T-cell (primary cell): ENCODE data around the gene EEF1A1. TPM values are rescaled to one million over a fixed set of nuclear protein-coding genes. Genes with fewer than 3 reads are reported as not detected.
A peak's percentile ranks its signal among the peaks of the same experiment; 100 is the strongest.

ENCODE experiments used
- ATAC-seq, 4 experiments: fragments of 200-7000 bp in 3 of 4; fragments of 150-1000 bp in 1 of 4; cut with Tn5 transposase; replicated peaks in 1 of 4; 1 replicate in 3 of 4; 2 replicates in 1 of 4; pipeline ENCODE4 v1.10.0; 2021; ENCODE audit warnings: moderate library complexity in 3 of 4, mild to moderate bottlenecking in 2 of 4, moderate number of reproducible peaks in 1 of 4
- CTCF ChIA-PET, 2 donors: fragments of 300-600 bp; sonication (Branson Sonifier 250); formaldehyde crosslinking; loops; one replicate each; lab custom pipeline; 2022; ENCODE audit warnings: antibody characterized with exemption in 2 of 2; lab: Charles Lee
- POLR2A ChIA-PET, 2 donors: fragments of 300-600 bp; sonication (Branson Sonifier 250); formaldehyde crosslinking; loops; one replicate each; lab custom pipeline; 2022; ENCODE audit warnings: antibody characterized with exemption in 2 of 2; lab: Charles Lee
- DNase-seq, 35 experiments: peaks; one replicate each; pipeline versions ENCODE4 v3.0.0 to v3.0.0-alpha.2; 2013 to 2023
- H3K27ac ChIP-seq: one replicate; pipeline ENCODE4 v1.5.1; 2013; ENCODE audit warnings: low read length
- H3K27me3 ChIP-seq, 2 experiments: replicated peaks in 1 of 2; 1 replicate in 1 of 2; 2 replicates in 1 of 2; pipeline versions ENCODE4 v1.6.1 to v1.7.0; 2013; ENCODE audit warnings: low read length in 1 of 2, mixed read lengths in 1 of 2; ENCODE audit not compliant: control insufficient read depth in 2 of 2, insufficient read depth in 2 of 2; ENCODE audit errors: extremely low read depth in 1 of 2
- H3K36me3 ChIP-seq, 2 donors: 1 replicate in 1 of 2; 2 replicates in 1 of 2; pipeline versions ENCODE4 v1.6.1 to v1.7.0; 2013; ENCODE audit warnings: low read length in 1 of 2; ENCODE audit not compliant: control insufficient read depth in 2 of 2, insufficient read depth in 1 of 2; ENCODE audit errors: extremely low read depth in 1 of 2
- H3K4me1 ChIP-seq, 2 experiments: 1 replicate in 1 of 2; 2 replicates in 1 of 2; pipeline versions ENCODE4 v1.6.1 to v1.7.0; 2013; ENCODE audit warnings: low read length in 2 of 2, mixed read lengths in 1 of 2; ENCODE audit not compliant: insufficient read depth in 2 of 2, control insufficient read depth in 1 of 2; ENCODE audit errors: extremely low read depth in 1 of 2
- H3K4me3 ChIP-seq, 2 donors: 1 replicate in 1 of 2; 2 replicates in 1 of 2; pipeline versions ENCODE4 v1.5.1 to v1.7.0; 2013; ENCODE audit warnings: mild to moderate bottlenecking in 2 of 2, low read length in 1 of 2, moderate library complexity in 1 of 2; ENCODE audit not compliant: control insufficient read depth in 1 of 2; ENCODE audit errors: extremely low read depth in 1 of 2
- H3K9me3 ChIP-seq: 2 replicates; pipeline ENCODE4 v1.7.0; 2013
- H3K27ac Mint-ChIP-seq, 2 donors: one replicate each; pipeline ENCODE4 v1.8.0; 2020 to 2021; ENCODE audit warnings: mild to moderate bottlenecking in 2 of 2, mixed read lengths in 2 of 2
- H3K27me3 Mint-ChIP-seq, 2 donors: one replicate each; pipeline ENCODE4 v1.8.0; 2021 to 2022; ENCODE audit warnings: mixed read lengths in 2 of 2
- H3K36me3 Mint-ChIP-seq: one replicate; pipeline ENCODE4 v1.8.0; 2021; ENCODE audit warnings: mixed read lengths
- H3K4me1 Mint-ChIP-seq, 3 donors: one replicate each; pipeline ENCODE4 v1.8.0; 2020 to 2022; ENCODE audit warnings: mixed read lengths in 3 of 3, mild to moderate bottlenecking in 1 of 3
- H3K4me3 Mint-ChIP-seq, 3 donors: one replicate each; pipeline ENCODE4 v1.8.0; 2020 to 2022; ENCODE audit warnings: mild to moderate bottlenecking in 3 of 3, mixed read lengths in 3 of 3, moderate library complexity in 3 of 3
- H3K9me3 Mint-ChIP-seq, 3 donors: one replicate each; pipeline ENCODE4 v1.8.0; 2020 to 2022; ENCODE audit warnings: mixed read lengths in 3 of 3
- WGBS: methylation state at CpG from one replicate; pipeline ENCODE4 v1.1.5; 2013; ENCODE audit warnings: missing lambda C conversion rate; ENCODE audit not compliant: insufficient coverage; 5-methylcytosine and 5-hydroxymethylcytosine counted together
- total RNA-seq, 35 experiments: library from RNA in 6 of 35; stranded (reverse) in 6 of 35; fragments of 120-200 nt in 1 of 35; gene quantifications; one replicate each; pipeline versions ENCODE4 v1.2.1 to v1.2.4 and lab custom pipeline; 2013 to 2026

The EEF1A1 gene
- total RNA-seq, 5 donors from 2014 or later (not counting 1 experiment from before 2014, with no cell fraction given), result 14,142 to 15,123 (median 14,655) TPM

GRCh38 chr6:73484438-73484837, 36.4 kb downstream of the EEF1A1 start:
- ChIA-PET POLR2A (interaction anchor here (0.5 to 0.7 kb wide), 2 partner anchors 88 to 135 kb away, joined by 6 to 7 read pairs; no protein-coding TSS in a partner anchor), CTCF (no interaction called here)
- H3K36me3 ChIP-seq, result peaks cover 29 to 91% of the 10 kb centered on the region in 2 donors
- no peak overlapping the region for H3K4me3 ChIP-seq
- H3K4me1 ChIP-seq, result no peaks in the 10 kb centered on the region
- 100% methylated on average over 1 of the region's 2 CpGs for WGBS
- Mint-ChIP-seq H3K36me3 (peaks cover 63% of the 10 kb centered on the region), H3K4me3 (no peak overlapping the region), H3K9me3 (no peaks in the 10 kb centered on the region), H3K4me1 (peaks cover 0 to 3% (median 0%) of the 10 kb centered on the region in 3 donors), H3K27me3 (no peaks in the 10 kb centered on the region), H3K27ac (peak overlapping the region in 1 of 2 donors; percentile 3)
- no peak for ATAC-seq
- H3K9me3 ChIP-seq, result no peaks in the 10 kb centered on the region
- no peak for DNase-seq
- H3K27ac ChIP-seq, result no peak overlapping the region
- H3K27me3 ChIP-seq, result no peaks in the 10 kb centered on the region

GRCh38 chr6:73481969-73482368, 38.9 kb downstream of the EEF1A1 start:
- Mint-ChIP-seq H3K27me3 (no peaks in the 10 kb centered on the region), H3K4me1 (no peaks in the 10 kb centered on the region), H3K36me3 (peaks cover 54% of the 10 kb centered on the region), H3K27ac (no peak overlapping the region), H3K9me3 (no peaks in the 10 kb centered on the region), H3K4me3 (no peak overlapping the region)
- ATAC-seq (no peak), DNase-seq (no peak)
- no peaks in the 10 kb centered on the region for H3K4me1 ChIP-seq
- ChIA-PET POLR2A (interaction anchor here (0.6 kb wide), 2 partner anchors 67 to 173 kb away, joined by 4 to 8 read pairs; no protein-coding TSS in a partner anchor), CTCF (no interaction called here)
- no peaks in the 10 kb centered on the region for H3K9me3 ChIP-seq
- WGBS, result 96% methylated on average over 11 of the region's 12 CpGs
- no peak overlapping the region for H3K27ac ChIP-seq
- H3K4me3 ChIP-seq, result no peak overlapping the region
- H3K27me3 ChIP-seq, result no peaks in the 10 kb centered on the region
- peaks cover 20 to 82% of the 10 kb centered on the region in 2 donors for H3K36me3 ChIP-seq

- no peak overlapping the region for H3K27ac Mint-ChIP-seq
- H3K27me3 Mint-ChIP-seq, result no peaks in the 10 kb centered on the region
- Histone ChIP-seq H3K4me1 (no peaks in the 10 kb centered on the region), H3K4me3 (no peak overlapping the region), H3K27ac (no peak overlapping the region), H3K9me3 (no peaks in the 10 kb centered on the region), H3K36me3 (peaks cover 16 to 81% of the 10 kb centered on the region in 2 donors), H3K27me3 (no peaks in the 10 kb centered on the region)
- ATAC-seq (no peak), DNase-seq (no peak)
- H3K4me1 Mint-ChIP-seq, result peaks cover 0 to under 1% (median 0%) of the 10 kb centered on the region in 3 donors
- H3K4me3 Mint-ChIP-seq, result no peak overlapping the region
- no CpG with 5 or more reads among the region's 4 CpGs for WGBS
- no peaks in the 10 kb centered on the region for H3K9me3 Mint-ChIP-seq
- peaks cover 37% of the 10 kb centered on the region for H3K36me3 Mint-ChIP-seq
- CTCF ChIA-PET, result interaction anchor here in 1 of 2 donors (0.7 kb wide), 1 partner anchor 14 kb away, joined by 3 read pairs; no protein-coding TSS in a partner anchor
- POLR2A ChIA-PET, result interaction anchor here in 1 of 2 donors (0.7 kb wide), 1 partner anchor 11 kb away, joined by 18 read pairs; no protein-coding TSS in a partner anchor
Observed at GRCh38 chr6:73477407-73477806, 43.4 kb downstream of the EEF1A1 start.

- peaks cover 40% of the 10 kb centered on the region for H3K36me3 Mint-ChIP-seq
- Histone ChIP-seq H3K36me3 (peaks cover 10 to 76% of the 10 kb centered on the region in 2 donors), H3K4me3 (no peak overlapping the region), H3K27ac (no peak overlapping the region), H3K27me3 (no peaks in the 10 kb centered on the region), H3K9me3 (no peaks in the 10 kb centered on the region), H3K4me1 (no peaks in the 10 kb centered on the region)
- ChIA-PET POLR2A (interaction anchor here in 1 of 2 donors (0.7 kb wide), 1 partner anchor 11 kb away, joined by 18 read pairs; no protein-coding TSS in a partner anchor), CTCF (interaction anchor here in 1 of 2 donors (0.6 to 0.7 kb wide), 3 partner anchors 14 to 81 kb away, joined by 3 read pairs; no protein-coding TSS in a partner anchor)
- H3K27ac Mint-ChIP-seq, result no peak overlapping the region
- peaks cover 4 to 6% (median 5%) of the 10 kb centered on the region in 3 donors for H3K4me1 Mint-ChIP-seq
- no peak overlapping the region for H3K4me3 Mint-ChIP-seq
- DNase-seq (no peak), ATAC-seq (no peak)
- 95% methylated on average over 7 of the region's 10 CpGs for WGBS
- no peaks in the 10 kb centered on the region for H3K27me3 Mint-ChIP-seq
- H3K9me3 Mint-ChIP-seq, result no peaks in the 10 kb centered on the region
Observed at GRCh38 chr6:73476723-73477122, 44.1 kb downstream of the EEF1A1 start.

DNA sequence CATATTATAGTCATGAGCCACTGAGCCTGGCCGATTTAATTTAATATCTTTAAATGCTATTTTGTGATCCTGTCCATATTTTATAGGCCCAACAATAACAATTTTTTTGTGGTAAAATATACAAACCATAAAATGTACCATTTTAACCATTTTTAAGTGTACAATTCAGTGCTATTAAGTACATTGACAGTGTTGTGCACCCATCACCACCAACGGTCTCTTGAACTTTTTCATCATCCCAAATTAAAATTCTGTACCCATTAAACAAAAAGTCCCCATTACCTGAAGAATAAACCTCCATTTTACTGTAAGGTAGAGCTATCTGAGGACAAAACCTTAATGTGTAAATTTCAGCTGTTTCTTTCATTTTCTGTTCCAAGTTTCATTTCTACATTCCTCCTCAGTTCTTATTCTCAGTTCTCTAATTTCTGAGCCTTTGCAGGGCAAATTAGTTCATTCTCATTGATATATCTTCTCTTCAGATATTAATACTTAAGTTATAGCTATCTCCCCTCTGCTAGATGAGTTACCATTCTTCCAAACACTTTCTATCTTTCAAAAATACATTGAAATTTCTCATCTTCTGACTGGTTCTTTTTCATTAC, 49.0 kb downstream of the EEF1A1 start:
- CTCF ChIA-PET, result interaction anchor here (0.6 to 1.1 kb wide), 6 partner anchors 10 to 182 kb away, joined by 3 to 4 read pairs (median 3); partner anchors contain the start of gene MTO1 (in 1 of the 2)
- H3K4me1 Mint-ChIP-seq, result peaks cover 7 to 15% (median 8%) of the 10 kb centered on the region in 3 donors
- no peaks in the 10 kb centered on the region for H3K27me3 ChIP-seq
- no CpG with 5 or more reads among the region's 2 CpGs for WGBS
- peak overlapping the region; percentile 36 for H3K27ac ChIP-seq
- no peaks in the 10 kb centered on the region for H3K9me3 ChIP-seq
- POLR2A ChIA-PET, result interaction anchor here in 1 of 2 donors (0.5 to 1.1 kb wide), 2 partner anchors 10 to 19 kb away, joined by 3 to 6 read pairs; partner anchors contain the start of gene MTO1
- peaks cover 26 to 78% of the 10 kb centered on the region in 2 donors for H3K36me3 ChIP-seq
- H3K4me3 Mint-ChIP-seq, result peak overlapping the region in 1 of 3 donors; percentile 5
- H3K9me3 Mint-ChIP-seq, result no peaks in the 10 kb centered on the region
- H3K36me3 Mint-ChIP-seq, result peaks cover 29% of the 10 kb centered on the region
- no peak overlapping the region for H3K4me3 ChIP-seq
- H3K27ac Mint-ChIP-seq, result peak overlapping the region; percentile 75 to 82
- no peak for ATAC-seq
- DNase-seq, result no peak
- no peaks in the 10 kb centered on the region for H3K27me3 Mint-ChIP-seq
- H3K4me1 ChIP-seq, result peaks cover 0 to 3% of the 10 kb centered on the region in 2 experiments
